K562 (cell line): Measurements from ENCODE around the gene RPS23. TPM values are rescaled to one million over a fixed set of nuclear protein-coding genes. Genes with fewer than 3 reads are reported as not detected.

Experiments
- CBFB ChIP-seq: sonication (generic); formaldehyde crosslinking; IDR thresholded peaks from 2 replicates; pipeline ENCODE4 v1.4.0; 2020; ENCODE audit warnings: mild to moderate bottlenecking, missing genetic modification reagents
- CREB3L1 ChIP-seq: fragments of 450-650 bp; IDR thresholded peaks from 2 replicates; pipeline ENCODE4 v1.6.1; 2014; ENCODE audit warnings: low read depth, mild to moderate bottlenecking, moderate library complexity, borderline replicate concordance
- FOXK2 ChIP-seq, 2 experiments: fragments of 450-650 bp; IDR thresholded peaks in 1 of 2; conservative IDR thresholded peaks in 1 of 2; 2 replicates each; pipeline ENCODE4 v1.6.1; 2016; ENCODE audit warnings: low read depth in 2 of 2, mild to moderate bottlenecking in 1 of 2
- KDM1A ChIP-seq, 2 experiments: fragments of 450-650 bp; IDR thresholded peaks; 2 replicates each; pipeline ENCODE4 v1.6.1; 2016; ENCODE audit warnings: mild to moderate bottlenecking in 2 of 2
- NR3C1 ChIP-seq: sonication (generic); formaldehyde crosslinking; IDR thresholded peaks from 2 replicates; pipeline ENCODE4 v1.8.1; 2022; ENCODE audit warnings: missing genetic modification reagents
- POLR2B ChIP-seq: fragments of 450-650 bp; IDR thresholded peaks from 2 replicates; pipeline ENCODE4 v1.6.1; 2018; ENCODE audit warnings: low read depth; ENCODE audit not compliant: partially characterized antibody
- POLR2H ChIP-seq: IDR thresholded peaks from 2 replicates; pipeline ENCODE4 v1.6.1; 2016; ENCODE audit warnings: missing genetic modification characterization, low read depth, mild to moderate bottlenecking, control low read depth, missing compliant biosample characterization, moderate library complexity
- ZBTB40 ChIP-seq, 2 experiments: fragments of 450-650 bp in 1 of 2; sonication (generic) in 1 of 2; formaldehyde crosslinking in 1 of 2; IDR thresholded peaks; 2 replicates each; pipeline versions ENCODE4 v1.7.1 to v1.9.0; 2016 to 2022; ENCODE audit warnings: inconsistent platforms in 1 of 2, mild to moderate bottlenecking in 1 of 2, missing genetic modification reagents in 1 of 2
- ZNF140 ChIP-seq: fragments of 250-450 bp; sonication (Bioruptor Pico); IDR thresholded peaks from 2 replicates; pipeline ENCODE4 v1.8.0; 2021; ENCODE audit warnings: moderate library complexity, mild to moderate bottlenecking, inconsistent platforms
- ZZZ3 ChIP-seq: fragments of 450-650 bp; IDR thresholded peaks from 2 replicates; pipeline ENCODE4 v1.6.1; 2016; ENCODE audit warnings: antibody characterized with exemption, mild to moderate bottlenecking, moderate library complexity
- polyA plus RNA-seq, 8 experiments: library from polyadenylated mRNA; depleted of rRNA in 4 of 8; stranded (reverse) in 5 of 8; unstranded in 3 of 8; fragments of >200 nt; fragmentation: Nextera tagmentation in 2 of 8; fragmentation: Illumina TruSeq in 1 of 8; extraction: Ambion mirVana in 2 of 8; extraction: Trizol in 1 of 8; gene quantifications; 2 replicates each; pipeline versions ENCODE4 v1.2.1 to v1.2.3, GENCODE V29; 2011 to 2014; ENCODE audit warnings: inconsistent platforms in 1 of 8, missing spikeins in 1 of 8
- total RNA-seq, 7 experiments: library from RNA; depleted of rRNA in 6 of 7; stranded (reverse); fragments of >200 nt in 6 of 7; fragmentation: Illumina TruSeq in 2 of 7; extraction: Trizol in 2 of 7; gene quantifications; 2 replicates each; pipeline versions ENCODE4 v1.2.1 to v1.2.3, GENCODE V29; 2011 to 2021; ENCODE audit warnings: low replicate concordance in 1 of 7
- TF ChIP-seq, protein P1 (sequence below): sonication (generic); formaldehyde crosslinking; IDR thresholded peaks from 2 replicates; pipeline ENCODE4 v1.8.0; 2023; ENCODE audit warnings: mild to moderate bottlenecking, missing genetic modification reagents

The RPS23 gene
- total and polyA plus RNA-seq, 9 of the 15 experiments (the other 6 are each of a cell fraction or from before 2014, with no cell fraction given) = 3,252 to 10,689 (median 6,302) TPM

GRCh38 chr5:82275216-82275664 is 2.9 kb downstream of the RPS23 start (continued):
- TF ChIP-seq ZBTB40 (IDR thresholded peaks at IDR 0.05) (no peak), ZBTB40 (CRISPR knock-in tag; IDR thresholded peaks at IDR 0.05) (no peak), POLR2H (tag) (peak; percentile 59; the same call in 1 of the 2 replicates), CBFB (no peak), CREB3L1 (no peak), KDM1A (IDR thresholded peaks at IDR 0.05) (0 out of 4 replicates have a peak, but pooled peaks of 1 of the 2 experiments have one; percentile 6), FOXK2 (conservative IDR thresholded peaks at IDR 0.05 in 1 of 2, IDR thresholded peaks at IDR 0.05 in 1 of 2; ENCODE audit: low read depth in 2 of 2) (no peak), ZZZ3 (no peak), POLR2B (peak; percentile 38), NR3C1 (no peak), ZNF140 (CRISPR knock-in tag) (no peak)
- TF ChIP-seq, protein P1, sequence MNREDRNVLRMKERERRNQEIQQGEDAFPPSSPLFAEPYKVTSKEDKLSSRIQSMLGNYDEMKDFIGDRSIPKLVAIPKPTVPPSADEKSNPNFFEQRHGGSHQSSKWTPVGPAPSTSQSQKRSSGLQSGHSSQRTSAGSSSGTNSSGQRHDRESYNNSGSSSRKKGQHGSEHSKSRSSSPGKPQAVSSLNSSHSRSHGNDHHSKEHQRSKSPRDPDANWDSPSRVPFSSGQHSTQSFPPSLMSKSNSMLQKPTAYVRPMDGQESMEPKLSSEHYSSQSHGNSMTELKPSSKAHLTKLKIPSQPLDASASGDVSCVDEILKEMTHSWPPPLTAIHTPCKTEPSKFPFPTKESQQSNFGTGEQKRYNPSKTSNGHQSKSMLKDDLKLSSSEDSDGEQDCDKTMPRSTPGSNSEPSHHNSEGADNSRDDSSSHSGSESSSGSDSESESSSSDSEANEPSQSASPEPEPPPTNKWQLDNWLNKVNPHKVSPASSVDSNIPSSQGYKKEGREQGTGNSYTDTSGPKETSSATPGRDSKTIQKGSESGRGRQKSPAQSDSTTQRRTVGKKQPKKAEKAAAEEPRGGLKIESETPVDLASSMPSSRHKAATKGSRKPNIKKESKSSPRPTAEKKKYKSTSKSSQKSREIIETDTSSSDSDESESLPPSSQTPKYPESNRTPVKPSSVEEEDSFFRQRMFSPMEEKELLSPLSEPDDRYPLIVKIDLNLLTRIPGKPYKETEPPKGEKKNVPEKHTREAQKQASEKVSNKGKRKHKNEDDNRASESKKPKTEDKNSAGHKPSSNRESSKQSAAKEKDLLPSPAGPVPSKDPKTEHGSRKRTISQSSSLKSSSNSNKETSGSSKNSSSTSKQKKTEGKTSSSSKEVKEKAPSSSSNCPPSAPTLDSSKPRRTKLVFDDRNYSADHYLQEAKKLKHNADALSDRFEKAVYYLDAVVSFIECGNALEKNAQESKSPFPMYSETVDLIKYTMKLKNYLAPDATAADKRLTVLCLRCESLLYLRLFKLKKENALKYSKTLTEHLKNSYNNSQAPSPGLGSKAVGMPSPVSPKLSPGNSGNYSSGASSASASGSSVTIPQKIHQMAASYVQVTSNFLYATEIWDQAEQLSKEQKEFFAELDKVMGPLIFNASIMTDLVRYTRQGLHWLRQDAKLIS = 0 out of 2 replicates have a peak, but pooled peaks have one; percentile 40
